Natural killer cell (primary cell): ENCODE measurements around the gene ZNF521. TPM values are rescaled to one million over a fixed set of nuclear protein-coding genes. Genes with fewer than 3 reads are reported as not detected.

ENCODE experiments used
- ATAC-seq, 3 donors: fragments of 150-1000 bp in 2 of 3; fragments of 200-7000 bp in 1 of 3; cut with Tn5 transposase; 1 replicate in 1 of 3; 2 replicates in 2 of 3; pipeline ENCODE4 v1.10.0; 2021; ENCODE audit warnings: mild to moderate bottlenecking in 2 of 3, moderate library complexity in 2 of 3
- DNase-seq, 2 donors: peaks; one replicate each; pipeline versions ENCODE4 v3.0.0 to v3.0.0-alpha.2; 2013 to 2021; ENCODE audit warnings: mixed read lengths in 1 of 2
- H3K27ac ChIP-seq: one replicate; pipeline ENCODE4 v1.5.1; 2013; ENCODE audit warnings: mild to moderate bottlenecking, low read length
- H3K27me3 ChIP-seq: one replicate; pipeline ENCODE4 v1.6.1; 2013; ENCODE audit warnings: low read length; ENCODE audit not compliant: control insufficient read depth, insufficient read depth
- H3K36me3 ChIP-seq: one replicate; pipeline ENCODE4 v1.6.1; 2013; ENCODE audit warnings: low read length; ENCODE audit not compliant: control insufficient read depth, insufficient read depth
- H3K4me1 ChIP-seq: one replicate; pipeline ENCODE4 v1.6.1; 2013; ENCODE audit warnings: low read length; ENCODE audit not compliant: control insufficient read depth, insufficient read depth
- H3K4me3 ChIP-seq: one replicate; pipeline ENCODE4 v1.5.1; 2013; ENCODE audit warnings: low read length
- H3K9me3 ChIP-seq: one replicate; pipeline ENCODE4 v1.6.1; 2013; ENCODE audit warnings: low read length; ENCODE audit not compliant: control insufficient read depth, insufficient read depth
- H3K27ac Mint-ChIP-seq, 2 donors: one replicate each; pipeline ENCODE4 v1.8.0; 2022; ENCODE audit warnings: mild to moderate bottlenecking in 2 of 2, mixed read lengths in 2 of 2, moderate library complexity in 1 of 2
- H3K27me3 Mint-ChIP-seq, 2 donors: one replicate each; pipeline ENCODE4 v1.8.0; 2022; ENCODE audit warnings: low read depth in 2 of 2, mixed read lengths in 2 of 2
- H3K36me3 Mint-ChIP-seq: one replicate; pipeline ENCODE4 v1.8.0; 2022; ENCODE audit warnings: mixed read lengths
- H3K4me1 Mint-ChIP-seq, 2 donors: one replicate each; pipeline ENCODE4 v1.8.0; 2022; ENCODE audit warnings: mixed read lengths in 2 of 2
- H3K4me3 Mint-ChIP-seq: one replicate; pipeline ENCODE4 v1.8.0; 2022; ENCODE audit warnings: mild to moderate bottlenecking, moderate library complexity, mixed read lengths
- H3K9me3 Mint-ChIP-seq, 2 donors: one replicate each; pipeline ENCODE4 v1.8.0; 2022; ENCODE audit warnings: mixed read lengths in 2 of 2
- WGBS: methylation state at CpG from one replicate; pipeline ENCODE4 v1.1.7; 2013; ENCODE audit warnings: missing lambda C conversion rate; ENCODE audit not compliant: insufficient coverage; 5-methylcytosine and 5-hydroxymethylcytosine counted together
- intact Hi-C: fragments of 100-400 bp; cut with micrococcal nuclease; formaldehyde crosslinking; loops from one replicate; pipeline ENCODE4 v1.14.2; 2022
- total RNA-seq, 4 donors: library from RNA; stranded (reverse); fragments of 120-200 nt in 1 of 4; gene quantifications; one replicate each; pipeline versions ENCODE4 v1.2.3 to v1.2.4, GENCODE V29; 2013 to 2022
- TF ChIP-seq, protein P1 (sequence below): fragments of 200-600 bp; IDR thresholded peaks from one replicate; pipeline ENCODE4 v1.8.0; 2022; ENCODE audit warnings: antibody characterized with exemption

Gene ZNF521
- total RNA-seq, 3 donors from 2014 or later (not counting 1 experiment from before 2014, with no cell fraction given) = 0.19 to 3.5 (median 0.54) TPM

GRCh38 chr18:25123438-25124232, 228.3 kb downstream of the ZNF521 start:
- H3K4me1 ChIP-seq = no peaks in the 10 kb centered on the region
- no peak overlapping the region for H3K27ac Mint-ChIP-seq
- no peaks in the 10 kb centered on the region for H3K36me3 ChIP-seq
- WGBS = 87% methylated on average over 4 of the region's 6 CpGs
- H3K27ac ChIP-seq = no peak overlapping the region
- no peaks in the 10 kb centered on the region for H3K4me1 Mint-ChIP-seq
- H3K9me3 Mint-ChIP-seq = no peaks in the 10 kb centered on the region
- ATAC-seq = no peak
- TF ChIP-seq, protein P1, sequence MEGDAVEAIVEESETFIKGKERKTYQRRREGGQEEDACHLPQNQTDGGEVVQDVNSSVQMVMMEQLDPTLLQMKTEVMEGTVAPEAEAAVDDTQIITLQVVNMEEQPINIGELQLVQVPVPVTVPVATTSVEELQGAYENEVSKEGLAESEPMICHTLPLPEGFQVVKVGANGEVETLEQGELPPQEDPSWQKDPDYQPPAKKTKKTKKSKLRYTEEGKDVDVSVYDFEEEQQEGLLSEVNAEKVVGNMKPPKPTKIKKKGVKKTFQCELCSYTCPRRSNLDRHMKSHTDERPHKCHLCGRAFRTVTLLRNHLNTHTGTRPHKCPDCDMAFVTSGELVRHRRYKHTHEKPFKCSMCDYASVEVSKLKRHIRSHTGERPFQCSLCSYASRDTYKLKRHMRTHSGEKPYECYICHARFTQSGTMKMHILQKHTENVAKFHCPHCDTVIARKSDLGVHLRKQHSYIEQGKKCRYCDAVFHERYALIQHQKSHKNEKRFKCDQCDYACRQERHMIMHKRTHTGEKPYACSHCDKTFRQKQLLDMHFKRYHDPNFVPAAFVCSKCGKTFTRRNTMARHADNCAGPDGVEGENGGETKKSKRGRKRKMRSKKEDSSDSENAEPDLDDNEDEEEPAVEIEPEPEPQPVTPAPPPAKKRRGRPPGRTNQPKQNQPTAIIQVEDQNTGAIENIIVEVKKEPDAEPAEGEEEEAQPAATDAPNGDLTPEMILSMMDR = no peak
- H3K27me3 ChIP-seq = no peaks in the 10 kb centered on the region
- no peak for DNase-seq
- no peaks in the 10 kb centered on the region for H3K36me3 Mint-ChIP-seq
- no peak overlapping the region for H3K4me3 ChIP-seq
- intact Hi-C loops = no loop called here
- no peaks in the 10 kb centered on the region for H3K9me3 ChIP-seq
- no peak overlapping the region for H3K4me3 Mint-ChIP-seq
- H3K27me3 Mint-ChIP-seq = peaks cover 3 to 10% of the 10 kb centered on the region in 2 donors

- H3K4me1 Mint-ChIP-seq = no peaks in the 10 kb centered on the region
- DNase-seq (no peak), ATAC-seq (no peak)
- Histone ChIP-seq H3K27ac (no peak overlapping the region), H3K9me3 (no peaks in the 10 kb centered on the region), H3K27me3 (peaks cover 2% of the 10 kb centered on the region), H3K36me3 (no peaks in the 10 kb centered on the region), H3K4me1 (no peaks in the 10 kb centered on the region), H3K4me3 (no peak overlapping the region)
- no peaks in the 10 kb centered on the region for H3K9me3 Mint-ChIP-seq
- no peak overlapping the region for H3K4me3 Mint-ChIP-seq
- H3K27ac Mint-ChIP-seq = no peak overlapping the region
- TF ChIP-seq, protein P1 = no peak
- 80% methylated on average over 1 of the region's 2 CpGs for WGBS
- H3K27me3 Mint-ChIP-seq = peaks cover 0 to 3% of the 10 kb centered on the region in 2 donors
- H3K36me3 Mint-ChIP-seq = no peaks in the 10 kb centered on the region
- intact Hi-C loops = no loop called here
Observed at GRCh38 chr18:25121442-25121841, 230.5 kb downstream of the ZNF521 start.

GRCh38 chr18:25113566-25113965, 238.4 kb downstream of the ZNF521 start:
- WGBS = 87% methylated on average over 2 of the region's 6 CpGs
- no peak for DNase-seq
- Mint-ChIP-seq H3K9me3 (no peaks in the 10 kb centered on the region), H3K27me3 (no peaks in the 10 kb centered on the region), H3K27ac (no peak overlapping the region), H3K4me1 (no peaks in the 10 kb centered on the region), H3K4me3 (no peak overlapping the region), H3K36me3 (no peaks in the 10 kb centered on the region)
- intact Hi-C loops = no loop called here
- TF ChIP-seq, protein P1 = no peak
- H3K9me3 ChIP-seq = no peaks in the 10 kb centered on the region
- no peaks in the 10 kb centered on the region for H3K4me1 ChIP-seq
- no peak for ATAC-seq
- H3K27me3 ChIP-seq = peaks cover 2% of the 10 kb centered on the region
- H3K36me3 ChIP-seq = no peaks in the 10 kb centered on the region
- no peak overlapping the region for H3K4me3 ChIP-seq
- H3K27ac ChIP-seq = no peak overlapping the region
